Hematopoietic multipotent progenitor cell treated with erythropoietin and hydrocortisone succinate and interleukin-3 and kit ligand, for 8 days (in vitro differentiated cells): Measurements from ENCODE around the gene MYL3.
"Not testable (repeated sequence)": the region's sequence is repeated elsewhere in the genome, so short reads cannot be mapped to it uniquely, and the experiment has no call there.

Experiments used
- DNase-seq: peaks from one replicate; pipeline ENCODE4 v3.0.0-alpha.2; 2015

The MYL3 gene

DNA sequence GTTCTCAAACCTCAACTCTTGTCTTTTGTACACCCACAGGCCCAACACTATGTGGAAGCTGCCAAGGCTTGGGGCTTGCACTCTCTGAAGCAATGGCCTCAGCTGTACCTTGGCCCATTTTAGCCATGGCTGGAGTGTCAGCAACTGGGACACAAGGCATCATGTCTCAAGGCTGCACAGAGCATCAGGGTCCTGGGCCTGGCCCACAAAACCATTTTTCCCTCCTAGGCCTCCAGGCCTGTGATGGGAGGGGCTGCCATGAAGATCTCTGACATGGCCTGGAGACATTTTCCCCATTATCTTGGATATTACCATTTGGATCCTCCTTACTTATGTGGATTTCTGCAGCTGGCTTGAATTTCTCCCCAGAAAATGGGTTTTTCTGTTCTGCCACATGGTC is 39.9 kb downstream of the MYL3 start:
- DNase-seq: not testable (repeated sequence)

GRCh38 chr3:46821553-46821952 is 41.7 kb downstream of the MYL3 start:
- no peak for DNase-seq

DNA sequence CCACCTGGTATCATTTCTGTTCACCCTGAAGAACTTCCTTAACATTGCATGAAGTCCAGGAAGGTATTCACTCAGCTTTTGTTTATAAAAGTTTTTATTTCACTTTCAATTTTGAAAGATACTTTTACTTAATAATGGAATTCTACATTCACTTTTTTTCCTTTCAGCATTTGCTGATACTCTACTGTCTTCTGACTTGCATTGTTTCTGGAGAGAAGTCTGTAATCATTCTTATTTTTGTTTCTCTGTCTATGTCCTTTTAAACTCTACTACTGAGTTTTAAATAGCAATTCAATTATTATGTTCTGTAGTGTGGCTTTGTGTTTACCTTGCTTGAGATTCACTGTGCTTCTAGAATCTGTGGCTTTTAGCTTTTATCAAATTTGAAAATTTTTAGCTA is 42.4 kb downstream of the MYL3 start:
- no peak for DNase-seq

DNA sequence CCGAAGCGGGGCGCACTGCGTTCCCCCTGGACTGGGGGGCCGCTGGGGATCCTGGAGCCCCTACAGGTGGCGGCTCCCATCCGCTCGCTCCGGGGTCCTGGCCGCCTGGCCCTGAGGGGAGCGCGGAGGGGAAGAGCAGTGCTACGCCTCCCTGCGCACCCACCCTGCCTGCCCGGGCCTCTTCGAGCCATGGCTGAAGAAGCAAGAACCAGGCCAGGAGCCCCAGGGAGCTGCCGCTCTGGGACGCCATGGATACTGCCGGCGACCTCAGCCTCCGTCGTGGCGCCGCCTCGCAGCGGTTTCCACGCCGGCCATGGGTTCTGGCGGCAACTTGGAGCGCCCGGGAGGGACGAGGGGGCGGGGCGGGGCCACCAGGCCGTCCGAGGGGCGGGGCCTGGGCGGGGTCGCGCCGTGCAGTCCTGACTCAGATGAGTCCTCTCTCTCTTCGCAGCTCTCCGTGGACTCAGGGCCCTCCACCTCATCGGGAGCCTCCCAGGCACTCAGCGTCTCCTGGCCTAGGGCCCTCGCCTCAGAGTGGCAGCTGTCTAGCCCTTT is 50.9 kb downstream of the MYL3 start:
- peak; percentile 50 for DNase-seq

DNA sequence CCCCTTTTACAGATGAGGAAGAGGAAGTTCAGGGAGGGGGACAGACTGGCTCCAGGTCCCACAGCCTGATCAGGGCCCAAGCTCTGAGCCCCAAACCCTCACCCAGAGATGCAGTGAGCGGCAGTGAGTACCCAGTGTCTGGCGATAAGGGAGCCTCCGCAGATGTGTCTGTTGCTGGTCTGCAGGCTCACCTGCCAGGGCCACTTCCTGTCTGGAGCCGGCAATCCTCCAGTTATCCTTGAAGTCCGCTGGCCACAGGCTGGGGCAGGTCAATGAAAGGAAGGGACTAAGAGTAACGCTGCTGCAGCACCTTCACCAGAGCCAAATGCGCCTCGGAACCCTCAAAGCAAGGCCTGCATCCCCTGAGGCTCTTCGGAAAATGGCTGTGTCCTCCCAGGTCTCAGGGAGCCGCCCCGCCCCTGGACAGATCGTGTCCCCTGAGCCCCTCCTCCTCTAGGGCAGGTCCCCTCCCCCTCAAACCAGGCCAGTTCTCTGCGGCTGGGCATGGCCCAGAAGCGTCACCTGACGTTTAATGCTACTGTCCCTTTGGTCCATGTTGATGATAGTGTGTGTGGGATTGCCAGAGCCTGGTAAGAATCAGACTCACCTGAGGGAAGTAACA is 51.5 kb downstream of the MYL3 start:
- no peak for DNase-seq

- not testable (repeated sequence) for DNase-seq
These were observed 54.5 kb downstream of the MYL3 start for GRCh38 chr3:46808766-46809165.
